GM19238 (cell line): ENCODE measurements around the gene AKR1B15.
"Not testable (repeated sequence)": the region's sequence is repeated elsewhere in the genome, so short reads cannot be mapped to it uniquely, and the experiment has no call there.

Source experiments
- DNase-seq: peaks from one replicate; pipeline ENCODE4 v3.0.0; 2011; ENCODE audit warnings: low spot score; ENCODE audit not compliant: insufficient read length

Gene AKR1B15

GRCh38 chr7:134548877-134549276 lies at the start of gene AKR1B15:
Gene AKR1B15, plus strand, starts transcription at chr7:134549110. Its CDS starts 15,510 bp downstream, at chr7:134564620.
- peak; percentile 53 for DNase-seq

- DNase-seq: no peak
Measured at GRCh38 chr7:134500406-134500805, 48.5 kb upstream of the AKR1B15 start.

- DNase-seq: no peak
Measured at GRCh38 chr7:134500982-134501381, 47.9 kb upstream of the AKR1B15 start.

- no peak for DNase-seq
Measured at GRCh38 chr7:134502463-134503371, 46.2 kb upstream of the AKR1B15 start.

- no peak for DNase-seq
Measured at GRCh38 chr7:134504660-134505164, 44.2 kb upstream of the AKR1B15 start.

GRCh38 chr7:134505856-134506255 lies 43.1 kb upstream of the AKR1B15 start:
- DNase-seq: no peak

- no peak for DNase-seq
Measured at GRCh38 chr7:134509010-134509409, 39.9 kb upstream of the AKR1B15 start.

GRCh38 chr7:134510646-134511045 lies 38.3 kb upstream of the AKR1B15 start:
- DNase-seq: no peak

GRCh38 chr7:134512271-134512670 lies 36.6 kb upstream of the AKR1B15 start:
- no peak for DNase-seq

GRCh38 chr7:134513169-134513752 lies 35.6 kb upstream of the AKR1B15 start:
- peak; percentile 22 for DNase-seq

GRCh38 chr7:134514106-134514505 lies 34.8 kb upstream of the AKR1B15 start:
- no peak for DNase-seq

- peak; percentile 38 for DNase-seq
Measured at GRCh38 chr7:134514663-134515062, 34.2 kb upstream of the AKR1B15 start.

GRCh38 chr7:134515569-134516468 lies 33.1 kb upstream of the AKR1B15 start:
- no peak for DNase-seq

- no peak for DNase-seq
Measured at GRCh38 chr7:134520130-134520529, 28.8 kb upstream of the AKR1B15 start.

- DNase-seq: no peak
Measured at GRCh38 chr7:134522601-134523000, 26.3 kb upstream of the AKR1B15 start.

- not testable (repeated sequence) for DNase-seq
Measured at GRCh38 chr7:134525449-134525848, 23.5 kb upstream of the AKR1B15 start.

- DNase-seq: not testable (repeated sequence)
Measured at GRCh38 chr7:134526552-134527248, 22.2 kb upstream of the AKR1B15 start.

- DNase-seq: no peak
Measured at GRCh38 chr7:134527979-134528371, 20.9 kb upstream of the AKR1B15 start.

GRCh38 chr7:134528749-134529148 lies 20.2 kb upstream of the AKR1B15 start:
- DNase-seq: no peak

- DNase-seq: no peak
Measured at GRCh38 chr7:134530460-134530859, 18.4 kb upstream of the AKR1B15 start.
